Colonic mucosa (tissue), 4 donors: ENCODE results near the gene UBE2Z. TPM values are rescaled to one million over a fixed set of nuclear protein-coding genes. Genes with fewer than 3 reads are reported as not detected.
A peak's percentile ranks its signal among the peaks of the same experiment; 100 is the strongest.
"Not testable (repeated sequence)": the region's sequence is repeated elsewhere in the genome, so short reads cannot be mapped to it uniquely, and the experiment has no call there.

Experiments
- DNase-seq: peaks from one replicate; pipeline ENCODE4 v3.0.0-alpha.2; 2020
- H3K27ac ChIP-seq: fragments of 200-600 bp; one replicate; pipeline ENCODE4 v1.8.0; 2021
- H3K27me3 ChIP-seq: fragments of 200-600 bp; one replicate; pipeline ENCODE4 v1.8.0; 2021
- H3K36me3 ChIP-seq: fragments of 200-600 bp; one replicate; pipeline ENCODE4 v1.8.0; 2021
- H3K4me1 ChIP-seq: fragments of 200-600 bp; one replicate; pipeline ENCODE4 v1.8.0; 2021; ENCODE audit warnings: mild to moderate bottlenecking
- H3K4me3 ChIP-seq: fragments of 200-600 bp; one replicate; pipeline ENCODE4 v1.8.0; 2021
- H3K9ac ChIP-seq, 2 donors: one replicate each; pipeline ENCODE4 v1.7.0; 2013; ENCODE audit warnings: control low read depth in 2 of 2, low read depth in 2 of 2, low read length in 2 of 2
- H3K9me3 ChIP-seq: fragments of 200-600 bp; one replicate; pipeline ENCODE4 v1.8.0; 2021
- CTCF ChIP-seq: fragments of 200-600 bp; IDR thresholded peaks from one replicate; pipeline ENCODE4 v1.8.0; 2022; ENCODE audit warnings: antibody characterized with exemption, mild to moderate bottlenecking
- intact Hi-C: fragments of 100-400 bp; cut with DNase I; formaldehyde crosslinking; loops from one replicate; pipeline ENCODE4 v1.14.1; 2022
- total RNA-seq, 2 donors: library from RNA; stranded (reverse); fragmentation: NEBNext Ultra II Directional in 1 of 2; extraction: Animal tissue kit (Norgen Biotek cat#: 25700) in 1 of 2; gene quantifications; one replicate each; pipeline ENCODE4 v1.2.1, GENCODE V29; 2021
- donor health status: healthy.
- donor health status: DM: no; HTN: no; CAD: no.
- donor health status: DM: no; HTN: no; CAD: no.

Gene UBE2Z
- total RNA-seq, 2 donors from 2014 or later, result 68.1 to 68.8 TPM

- Histone ChIP-seq H3K4me1 (no peaks in the 10 kb centered on the region), H3K9me3 (no peaks in the 10 kb centered on the region), H3K9ac (no peak overlapping the region), H3K27me3 (no peaks in the 10 kb centered on the region), H3K36me3 (peaks cover 30% of the 10 kb centered on the region), H3K27ac (no peak overlapping the region), H3K4me3 (no peak overlapping the region)
- intact Hi-C loops, result no loop called here
- TF ChIP-seq CTCF, result no peak
- no peak for DNase-seq
Observed at GRCh38 chr17:48928876-48929811, 20.9 kb downstream of the UBE2Z start.

- Histone ChIP-seq H3K27ac (no peak overlapping the region), H3K9ac (no peak overlapping the region), H3K4me3 (no peak overlapping the region), H3K27me3 (no peaks in the 10 kb centered on the region), H3K36me3 (peaks cover 26% of the 10 kb centered on the region), H3K9me3 (no peaks in the 10 kb centered on the region), H3K4me1 (no peaks in the 10 kb centered on the region)
- intact Hi-C loops, result no loop called here
- no peak for DNase-seq
- no peak for TF ChIP-seq CTCF
Observed at GRCh38 chr17:48929812-48930165, 21.6 kb downstream of the UBE2Z start.

- no peak overlapping the region for H3K9ac ChIP-seq
- no peaks in the 10 kb centered on the region for H3K27me3 ChIP-seq
- no peak for TF ChIP-seq CTCF
- DNase-seq, result no peak
- intact Hi-C loops, result no loop called here
- no peaks in the 10 kb centered on the region for H3K4me1 ChIP-seq
- peaks cover 26% of the 10 kb centered on the region for H3K36me3 ChIP-seq
- H3K4me3 ChIP-seq, result no peak overlapping the region
- no peak overlapping the region for H3K27ac ChIP-seq
- no peaks in the 10 kb centered on the region for H3K9me3 ChIP-seq
Observed at GRCh38 chr17:48930435-48930873, 22.2 kb downstream of the UBE2Z start.

GRCh38 chr17:48933035-48933434, 24.8 kb downstream of the UBE2Z start:
- Histone ChIP-seq H3K36me3 (peaks cover 13% of the 10 kb centered on the region), H3K9me3 (no peaks in the 10 kb centered on the region), H3K4me1 (no peaks in the 10 kb centered on the region), H3K9ac (no peak overlapping the region), H3K4me3 (no peak overlapping the region), H3K27ac (no peak overlapping the region), H3K27me3 (no peaks in the 10 kb centered on the region)
- no peak for TF ChIP-seq CTCF
- intact Hi-C loops, result no loop called here
- DNase-seq, result no peak

- H3K27ac ChIP-seq, result peak within 1 kb of the TSS; percentile 78
- DNase-seq, result peak; percentile 95
- H3K4me3 ChIP-seq, result peak within 1 kb of the TSS; percentile 58
- no peaks in the 10 kb centered on the region for H3K4me1 ChIP-seq
- peak within 1 kb of the TSS; percentile 84 to 86 for H3K9ac ChIP-seq
- intact Hi-C loops, result no loop called here
- no peak for TF ChIP-seq CTCF
- H3K27me3 ChIP-seq, result no peaks in the 10 kb centered on the region
- H3K9me3 ChIP-seq, result no peaks in the 10 kb centered on the region
- no peaks in the 10 kb centered on the region for H3K36me3 ChIP-seq
Observed at GRCh38 chr17:48944515-48945260, 36.5 kb downstream of the UBE2Z start, which contains the start of gene SNF8. Gene SNF8 (minus strand): TSS chr17:48944842. CDS start chr17:48944734, 108 bp downstream.

GRCh38 chr17:48945261-48945651, 37.0 kb downstream of the UBE2Z start:
- H3K9me3 ChIP-seq, DNase-seq, H3K36me3 ChIP-seq, H3K4me1 ChIP-seq, H3K27me3 ChIP-seq, intact Hi-C loops: not testable (repeated sequence)
- peak overlapping the region; percentile 78 for H3K27ac ChIP-seq
- H3K9ac ChIP-seq, result peak overlapping the region; percentile 84 to 86
- peak overlapping the region; percentile 58 for H3K4me3 ChIP-seq
